Keratinocyte (primary cell): ENCODE results near the gene GRAPL. TPM values are rescaled to one million over a fixed set of nuclear protein-coding genes. Genes with fewer than 3 reads are reported as not detected.
"Not testable (repeated sequence)": the region's sequence is repeated elsewhere in the genome, so short reads cannot be mapped to it uniquely, and the experiment has no call there.

Experiments
- DNase-seq: peaks from one replicate; pipeline ENCODE4 v3.0.0-alpha.2; 2011; ENCODE audit warnings: low read depth, missing footprints, low spot score
- FAIRE-seq: peaks from 2 replicates; lab custom pipeline; 2011; peaks lifted over from hg19 to GRCh38; lab: Jason Lieb, UNC
- H2AFZ ChIP-seq: 2 replicates; pipeline ENCODE4 v1.6.0; 2012; ENCODE audit warnings: low read length, control low read depth, inconsistent platforms; ENCODE audit not compliant: control insufficient read depth
- H3K27ac ChIP-seq: 2 replicates; pipeline ENCODE4 v1.5.1; 2011; ENCODE audit warnings: low read length; ENCODE audit not compliant: control insufficient read depth, insufficient read depth
- H3K27me3 ChIP-seq: 3 replicates; pipeline ENCODE4 v1.6.0; 2011; ENCODE audit warnings: low read length; ENCODE audit not compliant: control insufficient read depth, insufficient read depth; ENCODE audit errors: extremely low read depth
- H3K36me3 ChIP-seq, 2 experiments: 2 replicates in 1 of 2; 3 replicates in 1 of 2; pipeline ENCODE4 v1.5.1; 2011; ENCODE audit warnings: low read length in 2 of 2, mild to moderate bottlenecking in 1 of 2; ENCODE audit not compliant: control insufficient read depth in 2 of 2, insufficient read depth in 2 of 2; ENCODE audit errors: extremely low read depth in 1 of 2
- H3K4me1 ChIP-seq: 3 replicates; pipeline ENCODE4 v1.5.1; 2011; ENCODE audit warnings: low read length; ENCODE audit not compliant: control insufficient read depth, insufficient read depth; ENCODE audit errors: extremely low read depth
- H3K4me2 ChIP-seq: 3 replicates; pipeline ENCODE4 v1.6.0; 2011; ENCODE audit warnings: low read depth, low read length; ENCODE audit not compliant: control insufficient read depth, insufficient read depth; ENCODE audit errors: extremely low read depth
- H3K4me3 ChIP-seq, 3 experiments: fragments of 200-600 bp in 1 of 3; sonication (generic) in 1 of 3; 2 replicates in 2 of 3; 3 replicates in 1 of 3; pipeline ENCODE4 v1.5.1; 2011 to 2016; ENCODE audit warnings: low read length in 3 of 3, mild to moderate bottlenecking in 3 of 3, control low read depth in 2 of 3, inconsistent platforms in 1 of 3, low read depth in 1 of 3, mixed read lengths in 1 of 3, mixed run types in 1 of 3, moderate library complexity in 1 of 3; ENCODE audit not compliant: control insufficient read depth in 2 of 3, insufficient read depth in 2 of 3; ENCODE audit errors: extremely low read depth in 1 of 3
- H3K79me2 ChIP-seq: 2 replicates; pipeline ENCODE4 v1.6.0; 2012; ENCODE audit warnings: low read length; ENCODE audit not compliant: control insufficient read depth, insufficient read depth
- H3K9ac ChIP-seq: 3 replicates; pipeline ENCODE4 v1.6.0; 2011; ENCODE audit warnings: low read length; ENCODE audit not compliant: control insufficient read depth, insufficient read depth; ENCODE audit errors: extremely low read depth
- H3K9me1 ChIP-seq: 3 replicates; pipeline ENCODE4 v1.6.0; 2011; ENCODE audit warnings: low read length; ENCODE audit not compliant: control insufficient read depth, insufficient read depth; ENCODE audit errors: extremely low read depth
- H3K9me3 ChIP-seq: 2 replicates; pipeline ENCODE4 v1.5.1; 2012; ENCODE audit warnings: low read depth, low read length; ENCODE audit not compliant: control insufficient read depth
- H4K20me1 ChIP-seq: 3 replicates; pipeline ENCODE4 v1.6.0; 2011; ENCODE audit warnings: low read length; ENCODE audit not compliant: control insufficient read depth, insufficient read depth; ENCODE audit errors: extremely low read depth
- dilution Hi-C: fragments of 300-500 bp; cut with MboI; formaldehyde crosslinking; loops from one replicate; pipeline ENCODE4 v1.7.0; 2020; ENCODE audit warnings: low sequenced_read_pairs; ENCODE audit not compliant: extremely low pct_ligation_motif_present
- polyA plus RNA-seq, 5 experiments: library from polyadenylated mRNA; depleted of rRNA in 3 of 5; stranded (reverse) in 3 of 5; stranded (forward) in 1 of 5; unstranded in 1 of 5; fragments of >200 nt; gene quantifications; 1 replicate in 1 of 5; 2 replicates in 3 of 5; 3 replicates in 1 of 5; pipeline versions ENCODE4 v1.2.1 to v1.2.3, GENCODE V29; 2011 to 2012; ENCODE audit warnings: missing spikeins in 2 of 5, low read depth in 1 of 5, low replicate concordance in 1 of 5

Gene GRAPL
- polyA plus RNA-seq, 1 donor (not counting 4 experiments of a cell fraction or from before 2014, with no cell fraction given) = not detected

- H2AFZ ChIP-seq, H3K36me3 ChIP-seq, H3K27me3 ChIP-seq, H3K79me2 ChIP-seq, DNase-seq, FAIRE-seq, H3K27ac ChIP-seq, H4K20me1 ChIP-seq, H3K4me2 ChIP-seq, H3K9me1 ChIP-seq, H3K4me1 ChIP-seq, H3K9me3 ChIP-seq, H3K4me3 ChIP-seq, dilution Hi-C loops, H3K9ac ChIP-seq: not testable (repeated sequence)
These were observed 2.1 kb upstream of the GRAPL start for GRCh38 chr17:19125289-19125688.

DNA sequence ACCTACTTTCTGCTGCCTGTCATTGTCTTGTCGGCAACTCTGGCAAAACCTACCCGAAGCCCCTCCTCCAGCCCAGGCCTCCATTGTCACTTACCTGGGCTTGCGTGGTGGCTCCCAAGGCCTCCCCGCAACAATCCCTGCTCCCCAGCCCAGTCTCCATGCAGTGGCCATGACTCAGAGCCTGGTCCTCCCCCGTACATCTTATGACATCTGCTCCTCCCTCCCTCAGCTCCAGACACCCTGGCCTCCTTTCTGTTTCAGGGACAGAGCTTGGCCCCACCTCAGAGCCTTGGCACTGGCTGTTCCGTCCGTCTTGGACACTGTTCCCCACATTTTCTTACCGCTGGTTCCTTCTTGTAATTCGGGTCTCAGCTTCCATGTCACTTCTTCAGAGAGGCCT lies 2.1 kb downstream of the GRAPL start:
- dilution Hi-C loops = not testable (repeated sequence)

GRCh38 chr17:19131108-19131507 lies 3.7 kb downstream of the GRAPL start:
- H3K27me3 ChIP-seq, H2AFZ ChIP-seq, H3K4me2 ChIP-seq, H3K36me3 ChIP-seq, H3K27ac ChIP-seq, dilution Hi-C loops, H3K4me1 ChIP-seq, FAIRE-seq, H4K20me1 ChIP-seq, DNase-seq, H3K4me3 ChIP-seq, H3K9me3 ChIP-seq, H3K79me2 ChIP-seq, H3K9ac ChIP-seq, H3K9me1 ChIP-seq: not testable (repeated sequence)

More for the DNA sequence above, 2.1 kb downstream of the GRAPL start:
- H4K20me1 ChIP-seq, H3K79me2 ChIP-seq, H3K27me3 ChIP-seq, H3K27ac ChIP-seq, H3K9me3 ChIP-seq, H3K9me1 ChIP-seq, H3K4me3 ChIP-seq, DNase-seq, H3K4me2 ChIP-seq, FAIRE-seq, H3K9ac ChIP-seq, H3K4me1 ChIP-seq, H2AFZ ChIP-seq, H3K36me3 ChIP-seq: not testable (repeated sequence)

DNA sequence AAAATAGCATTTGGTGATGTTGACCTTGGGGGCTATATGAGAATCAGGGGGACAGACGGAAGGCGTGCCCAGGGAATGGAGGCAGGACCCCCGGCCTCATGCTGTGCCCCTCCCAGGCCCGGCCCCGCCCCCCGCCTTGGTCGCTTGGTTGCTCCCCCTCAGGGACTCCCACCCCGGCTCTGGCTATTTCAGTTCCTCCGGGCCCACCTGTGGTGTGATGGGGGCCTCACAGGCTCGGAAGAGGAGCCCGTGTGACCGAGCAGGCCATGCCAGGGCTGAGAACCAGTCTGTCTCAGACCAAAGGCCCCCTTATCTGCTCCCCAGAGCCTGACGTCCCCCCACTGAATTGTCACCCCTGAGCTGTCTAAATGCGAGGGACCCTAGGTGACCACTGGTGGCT lies 4.4 kb downstream of the GRAPL start:
- H3K4me2 ChIP-seq, H3K9me1 ChIP-seq, H4K20me1 ChIP-seq, H3K79me2 ChIP-seq, H3K27me3 ChIP-seq, H2AFZ ChIP-seq, H3K4me3 ChIP-seq, H3K9me3 ChIP-seq, DNase-seq, H3K9ac ChIP-seq, FAIRE-seq, dilution Hi-C loops, H3K4me1 ChIP-seq, H3K36me3 ChIP-seq, H3K27ac ChIP-seq: not testable (repeated sequence)

DNA sequence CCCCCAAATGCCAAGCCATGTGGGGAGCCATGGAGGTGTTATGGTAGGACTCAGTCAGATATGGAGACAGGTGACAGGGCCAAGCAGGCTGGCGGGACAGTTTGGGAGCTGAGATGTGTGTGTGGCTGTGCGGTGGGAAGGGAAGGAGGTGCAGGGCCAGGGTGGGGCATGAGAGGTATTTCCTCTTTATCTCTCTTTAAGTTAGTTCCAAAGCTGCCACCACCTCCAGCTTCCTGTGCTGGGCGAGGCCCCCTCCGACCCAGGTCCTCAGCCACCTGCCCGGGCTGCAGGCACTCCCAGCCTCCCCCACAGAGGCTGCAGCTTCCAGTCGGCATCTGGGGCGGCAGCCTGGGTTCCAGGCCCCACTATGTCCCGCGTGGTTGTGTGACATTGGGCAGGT lies 6.4 kb downstream of the GRAPL start:
- H3K36me3 ChIP-seq, H3K4me2 ChIP-seq, H2AFZ ChIP-seq, H4K20me1 ChIP-seq, DNase-seq, H3K79me2 ChIP-seq, H3K9me3 ChIP-seq, H3K27me3 ChIP-seq, H3K4me3 ChIP-seq, H3K4me1 ChIP-seq, FAIRE-seq, dilution Hi-C loops, H3K9me1 ChIP-seq, H3K27ac ChIP-seq, H3K9ac ChIP-seq: not testable (repeated sequence)
